Ramos (cell line): ENCODE measurements around the gene RSAD2.

Source experiments
- in situ Hi-C: fragments of 300-500 bp; cut with MboI; formaldehyde crosslinking; loops from one replicate; pipeline ENCODE4 v1.14.3; 2022; ENCODE audit warnings: low sequenced_read_pairs; ENCODE audit not compliant: unreplicated experiment

RSAD2 gene

GRCh38 chr2:6863792-6864191 is 13.8 kb upstream of the RSAD2 start:
- in situ Hi-C loops: no loop called here

- in situ Hi-C loops: no loop called here
These were observed 13.3 kb upstream of the RSAD2 start for GRCh38 chr2:6864231-6864754.

GRCh38 chr2:6864923-6865345 is 12.6 kb upstream of the RSAD2 start:
- in situ Hi-C loops: no loop called here

- in situ Hi-C loops: no loop called here
These were observed 12.0 kb upstream of the RSAD2 start, which contains the start of gene CMPK2 for GRCh38 chr2:6865346-6866274. Gene CMPK2, minus strand, starts transcription at chr2:6865907. Its CDS starts 211 bp downstream, at chr2:6865696.

- in situ Hi-C loops: no loop called here
These were observed 11.3 kb upstream of the RSAD2 start for GRCh38 chr2:6866275-6866671.

- in situ Hi-C loops: no loop called here
These were observed 10.6 kb upstream of the RSAD2 start for GRCh38 chr2:6866982-6867381.

- in situ Hi-C loops: no loop called here
These were observed 5.2 kb upstream of the RSAD2 start for GRCh38 chr2:6872394-6872793.

- in situ Hi-C loops: no loop called here
These were observed 3.5 kb upstream of the RSAD2 start for GRCh38 chr2:6874032-6874431.

GRCh38 chr2:6876309-6876708 is 1.3 kb upstream of the RSAD2 start:
- in situ Hi-C loops: no loop called here

- in situ Hi-C loops: no loop called here
These were observed 972 bp downstream of the RSAD2 start for GRCh38 chr2:6878549-6878948.

GRCh38 chr2:6879011-6879410 is 1.4 kb downstream of the RSAD2 start:
- in situ Hi-C loops: no loop called here

- in situ Hi-C loops: no loop called here
These were observed 2.7 kb downstream of the RSAD2 start for GRCh38 chr2:6880200-6880733.

GRCh38 chr2:6881046-6881445 is 3.5 kb downstream of the RSAD2 start:
- in situ Hi-C loops: no loop called here

GRCh38 chr2:6881516-6881915 is 3.9 kb downstream of the RSAD2 start:
- in situ Hi-C loops: no loop called here

GRCh38 chr2:6883448-6884122 is 6.0 kb downstream of the RSAD2 start:
- in situ Hi-C loops: no loop called here

- in situ Hi-C loops: no loop called here
These were observed 8.0 kb downstream of the RSAD2 start for GRCh38 chr2:6885551-6885950.

GRCh38 chr2:6885968-6886367 is 8.4 kb downstream of the RSAD2 start:
- in situ Hi-C loops: no loop called here

GRCh38 chr2:6887751-6888192 is 10.2 kb downstream of the RSAD2 start:
- in situ Hi-C loops: no loop called here

GRCh38 chr2:6888724-6889123 is 11.1 kb downstream of the RSAD2 start:
- in situ Hi-C loops: no loop called here

- in situ Hi-C loops: no loop called here
These were observed 16.4 kb downstream of the RSAD2 start for GRCh38 chr2:6893876-6894482.
